GM13976 (cell line): ENCODE data around the gene ACTR5.
"Not testable (repeated sequence)": the region's sequence is repeated elsewhere in the genome, so short reads cannot be mapped to it uniquely, and the experiment has no call there.

Experiments used
- DNase-seq: peaks from one replicate; pipeline ENCODE4 v3.0.0; 2012; ENCODE audit warnings: low spot score
- CTCF ChIP-seq: IDR thresholded peaks from 2 replicates; pipeline ENCODE4 v1.5.1; 2012; ENCODE audit warnings: borderline replicate concordance, mild to moderate bottlenecking; ENCODE audit not compliant: insufficient read depth; ENCODE audit errors: extremely low read depth, missing control alignments, control extremely low read depth
- in situ Hi-C: fragments of 300-500 bp; cut with MboI; formaldehyde crosslinking; loops from one replicate; pipeline ENCODE4 v1.12.0; 2022; ENCODE audit warnings: low sequenced_read_pairs, mixed read lengths, inconsistent platforms; ENCODE audit not compliant: unreplicated experiment

Gene ACTR5

GRCh38 chr20:38789503-38790199 lies 41.4 kb downstream of the ACTR5 start:
- no peak for TF ChIP-seq CTCF
- DNase-seq: no peak
- in situ Hi-C loops: no loop called here

DNA sequence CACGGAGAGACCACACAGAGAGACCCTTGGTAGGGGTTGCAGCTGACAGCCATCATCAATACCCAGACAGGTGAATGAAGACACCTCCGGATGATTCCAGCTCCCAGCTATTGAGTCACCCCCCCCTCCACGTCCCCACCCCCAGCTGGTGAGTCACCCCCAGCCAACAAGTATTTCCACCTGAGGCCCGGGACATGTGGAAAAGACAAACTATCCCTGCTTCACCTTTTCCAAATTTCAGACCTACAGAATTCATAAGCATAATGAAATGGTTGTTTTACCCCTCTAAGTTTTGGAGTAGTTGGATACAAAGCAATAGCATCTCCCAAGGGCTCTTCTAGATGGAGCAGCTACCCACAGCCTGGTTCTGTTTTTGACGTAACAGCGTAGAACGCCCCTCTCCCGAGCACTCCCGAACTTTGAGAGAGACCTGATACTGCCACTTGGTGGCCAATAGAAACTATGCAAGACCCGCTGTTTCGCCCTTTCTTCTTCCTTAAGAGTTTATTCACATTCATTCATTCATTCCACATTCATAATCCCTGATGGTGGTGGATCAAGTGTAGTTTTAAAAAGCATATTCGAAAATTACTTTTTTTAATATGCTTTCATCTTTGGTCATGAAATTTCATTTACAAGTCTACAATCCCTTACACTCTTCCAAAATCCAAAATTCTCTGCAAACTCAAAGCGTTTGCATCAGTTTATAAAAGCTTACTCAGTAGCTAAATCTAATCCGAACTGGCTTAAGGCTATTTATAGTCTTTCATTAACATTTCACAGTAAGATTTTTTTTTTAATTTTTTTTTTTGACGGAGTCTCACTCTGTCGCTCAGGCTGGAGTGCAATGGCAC lies 42.2 kb downstream of the ACTR5 start:
- in situ Hi-C loops: no loop called here
- DNase-seq: peak; percentile 51
- no peak for TF ChIP-seq CTCF

GRCh38 chr20:38791291-38791690 lies 43.0 kb downstream of the ACTR5 start:
- DNase-seq: no peak
- no peak for TF ChIP-seq CTCF
- in situ Hi-C loops: no loop called here

DNA sequence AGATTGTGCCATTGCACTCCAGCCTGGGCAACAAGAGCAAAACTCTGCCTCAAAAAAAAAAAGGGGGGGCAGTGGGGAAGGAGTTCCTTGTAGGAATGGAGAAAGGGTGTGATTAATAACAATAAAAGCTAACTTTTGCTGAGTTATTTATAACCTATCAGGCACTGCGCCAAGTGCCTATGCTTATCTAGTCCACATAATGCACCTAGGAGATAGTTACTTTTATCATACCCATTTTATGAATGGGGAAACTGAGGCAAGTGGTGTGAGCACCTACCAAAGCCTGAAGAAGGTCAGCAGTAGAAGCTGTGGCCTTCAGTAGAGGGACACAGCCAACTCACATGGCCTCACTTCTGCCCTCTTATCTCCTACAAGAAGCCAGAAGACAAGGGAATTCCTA lies 43.7 kb downstream of the ACTR5 start:
- no peak for DNase-seq
- in situ Hi-C loops: no loop called here
- TF ChIP-seq CTCF: no peak

DNA sequence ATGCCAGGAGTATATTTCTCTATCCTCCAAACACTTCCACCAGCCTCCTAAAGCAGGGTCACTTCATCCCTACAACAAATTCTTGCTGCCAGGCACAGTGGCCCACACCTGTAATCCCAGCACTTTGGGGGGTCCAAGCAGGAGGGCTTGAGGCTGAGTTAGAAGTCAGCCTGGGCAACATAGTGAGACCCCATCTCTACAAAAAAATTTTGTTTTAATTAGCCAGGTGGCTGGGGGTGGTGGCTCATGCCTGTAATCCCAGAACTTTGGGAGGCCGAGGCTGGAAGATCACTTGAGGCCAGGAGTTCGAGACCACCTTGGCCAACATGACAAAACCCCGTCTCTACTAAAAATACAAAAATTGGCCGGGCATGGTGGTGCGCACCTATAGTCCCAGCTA lies 45.8 kb downstream of the ACTR5 start:
- DNase-seq, in situ Hi-C loops: not testable (repeated sequence)

- TF ChIP-seq CTCF: no peak
- in situ Hi-C loops: no loop called here
- no peak for DNase-seq
These were observed 50.0 kb downstream of the ACTR5 start for GRCh38 chr20:38798266-38798665.

DNA sequence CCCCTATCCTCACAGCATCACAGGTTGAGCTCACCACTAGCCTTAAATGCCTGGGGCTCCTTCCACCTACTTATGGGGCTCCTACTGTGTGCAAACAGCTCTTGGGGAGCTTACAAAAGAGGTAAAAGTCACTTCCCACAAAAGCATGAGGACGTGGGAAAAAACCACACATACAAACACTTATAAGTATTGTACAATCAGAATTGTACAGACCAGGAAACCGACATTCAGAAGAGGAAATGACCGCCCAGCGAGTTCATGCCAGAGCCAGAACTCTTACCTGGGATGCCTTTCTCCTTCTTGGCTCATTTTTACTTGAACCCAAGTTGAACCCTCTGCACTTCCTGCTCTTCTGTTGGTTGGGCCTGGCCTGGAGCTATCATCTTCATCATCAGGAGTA lies 50.9 kb downstream of the ACTR5 start:
- in situ Hi-C loops: no loop called here
- DNase-seq: no peak
- TF ChIP-seq CTCF: no peak
